T-helper 2 cell (primary cell): ENCODE results near the gene RALGAPB.

ENCODE experiments used
- DNase-seq, 5 experiments: peaks; one replicate each; pipeline versions ENCODE4 v3.0.0 to v3.0.0-alpha.2; 2012 to 2022

Gene RALGAPB

GRCh38 chr20:38616457-38616856 lies 143.8 kb downstream of the RALGAPB start:
- DNase-seq, result no peak

GRCh38 chr20:38617011-38617829 lies 144.6 kb downstream of the RALGAPB start:
- DNase-seq, result no peak

- no peak for DNase-seq
Measured at GRCh38 chr20:38617830-38618196, 145.2 kb downstream of the RALGAPB start.

GRCh38 chr20:38620441-38620840 lies 147.8 kb downstream of the RALGAPB start:
- DNase-seq, result no peak

GRCh38 chr20:38623061-38623460 lies 150.4 kb downstream of the RALGAPB start:
- no peak for DNase-seq

- DNase-seq, result no peak
Measured at GRCh38 chr20:38624084-38624483, 151.4 kb downstream of the RALGAPB start.

- DNase-seq, result no peak
Measured at GRCh38 chr20:38625896-38626295, 153.3 kb downstream of the RALGAPB start.

GRCh38 chr20:38626921-38627659 lies 154.4 kb downstream of the RALGAPB start:
- no peak for DNase-seq
